HUES64 (cell line): ENCODE data around the gene TAS2R60.
A peak's percentile ranks its signal among the peaks of the same experiment; 100 is the strongest.
"Not testable (repeated sequence)": the region's sequence is repeated elsewhere in the genome, so short reads cannot be mapped to it uniquely, and the experiment has no call there.

ENCODE experiments used
- H3K27ac ChIP-seq: 2 replicates; pipeline ENCODE4 v1.7.0; 2013; ENCODE audit warnings: low read depth, low read length, inconsistent platforms
- H3K27me3 ChIP-seq: 2 replicates; pipeline ENCODE4 v1.6.1; 2013; ENCODE audit warnings: mild to moderate bottlenecking, low read length; ENCODE audit not compliant: insufficient read depth
- H3K36me3 ChIP-seq: 2 replicates; pipeline ENCODE4 v1.6.1; 2013; ENCODE audit warnings: mild to moderate bottlenecking, low read length; ENCODE audit not compliant: insufficient read depth
- H3K4me1 ChIP-seq: 2 replicates; pipeline ENCODE4 v1.6.1; 2013; ENCODE audit warnings: mild to moderate bottlenecking, low read length, moderate library complexity; ENCODE audit not compliant: insufficient read depth
- H3K4me3 ChIP-seq: 2 replicates; pipeline ENCODE4 v1.5.1; 2013; ENCODE audit warnings: mild to moderate bottlenecking, low read length, moderate library complexity
- H3K9ac ChIP-seq: 2 replicates; pipeline ENCODE4 v1.6.1; 2013; ENCODE audit warnings: mild to moderate bottlenecking, low read depth, low read length
- H3K9me3 ChIP-seq: 2 replicates; pipeline ENCODE4 v1.6.1; 2013; ENCODE audit warnings: low read depth, low read length; ENCODE audit not compliant: insufficient read depth
- WGBS: fragments of 150-250, 120-280 bp; methylation state at CpG from one replicate; pipeline ENCODE4 v1.1.7; 2013; ENCODE audit warnings: missing lambda C conversion rate; 5-methylcytosine and 5-hydroxymethylcytosine counted together

TAS2R60 gene

GRCh38 chr7:143401265-143401664 is 42.0 kb upstream of the TAS2R60 start:
- Histone ChIP-seq H3K27me3 (no peaks in the 10 kb centered on the region), H3K9me3 (no peaks in the 10 kb centered on the region), H3K4me1 (peaks cover 15% of the 10 kb centered on the region), H3K4me3 (no peak overlapping the region), H3K27ac (no peak overlapping the region), H3K36me3 (peaks cover 82% of the 10 kb centered on the region), H3K9ac (no peak overlapping the region)
- 97% methylated on average over 12 of the region's 12 CpGs for WGBS

DNA sequence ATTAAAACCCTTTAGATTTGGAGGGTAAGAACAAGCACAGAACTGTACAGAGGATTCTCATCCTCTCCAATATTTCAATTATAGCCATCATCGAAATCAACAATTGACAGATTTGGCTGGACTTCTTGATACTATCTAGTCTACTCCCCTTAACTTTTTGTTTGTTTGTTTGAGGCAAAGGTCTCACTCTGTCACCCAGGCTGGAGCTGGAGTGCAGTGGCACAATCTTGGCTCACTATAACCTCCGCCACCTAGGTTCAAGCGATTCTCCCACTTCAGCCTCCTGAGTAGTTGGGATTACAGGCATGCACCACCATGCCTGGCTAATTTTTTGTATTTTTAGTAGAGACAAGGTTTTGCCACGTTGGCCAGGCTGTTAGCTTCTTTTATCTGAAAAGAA is 41.0 kb upstream of the TAS2R60 start:
- over 99% methylated on average over 4 of the region's 4 CpGs for WGBS
- H3K27me3 ChIP-seq, H3K27ac ChIP-seq, H3K4me3 ChIP-seq, H3K9ac ChIP-seq, H3K9me3 ChIP-seq: not testable (repeated sequence)
- H3K4me1 ChIP-seq = peaks cover 24% of the 10 kb centered on the region
- H3K36me3 ChIP-seq = peaks cover 75% of the 10 kb centered on the region

GRCh38 chr7:143405173-143406001 is 37.9 kb upstream of the TAS2R60 start:
- no peaks in the 10 kb centered on the region for H3K27me3 ChIP-seq
- H3K9ac ChIP-seq = no peak overlapping the region
- H3K36me3 ChIP-seq = peaks cover 44% of the 10 kb centered on the region
- peak overlapping the region; percentile 40; the same call in 1 of the 2 replicates for H3K27ac ChIP-seq
- H3K4me3 ChIP-seq = peak overlapping the region; percentile 25
- peaks cover 41% of the 10 kb centered on the region for H3K4me1 ChIP-seq
- WGBS = 69% methylated on average over 9 of the region's 9 CpGs
- H3K9me3 ChIP-seq = no peaks in the 10 kb centered on the region

- Histone ChIP-seq H3K36me3 (peaks cover 38% of the 10 kb centered on the region), H3K9me3 (no peaks in the 10 kb centered on the region), H3K4me1 (peaks cover 44% of the 10 kb centered on the region), H3K9ac (no peak overlapping the region), H3K27me3 (no peaks in the 10 kb centered on the region), H3K4me3 (peak overlapping the region; percentile 79), H3K27ac (peak overlapping the region; percentile 40; the same call in 1 of the 2 replicates)
- 20% methylated on average over 3 of the region's 3 CpGs for WGBS
Measured at GRCh38 chr7:143406002-143406357, 37.3 kb upstream of the TAS2R60 start.

GRCh38 chr7:143407287-143408251 is 35.7 kb upstream of the TAS2R60 start:
- Histone ChIP-seq H3K27ac (peak overlapping the region; percentile 74), H3K9me3 (no peaks in the 10 kb centered on the region), H3K36me3 (peaks cover 22% of the 10 kb centered on the region), H3K9ac (peak overlapping the region; percentile 82), H3K4me3 (peak overlapping the region; percentile 79), H3K4me1 (peaks cover 59% of the 10 kb centered on the region), H3K27me3 (no peaks in the 10 kb centered on the region)
- 10% methylated on average over 13 of the region's 13 CpGs for whole genome bisulfite sequencing

GRCh38 chr7:143408252-143408685 is 35.0 kb upstream of the TAS2R60 start:
- Histone ChIP-seq H3K9me3 (no peaks in the 10 kb centered on the region), H3K9ac (peak overlapping the region; percentile 82), H3K4me1 (peaks cover 66% of the 10 kb centered on the region), H3K4me3 (peak overlapping the region; percentile 79), H3K27ac (peak overlapping the region; percentile 74), H3K36me3 (peaks cover 18% of the 10 kb centered on the region), H3K27me3 (no peaks in the 10 kb centered on the region)
- under 1% methylated on average over 20 of the region's 20 CpGs for WGBS

GRCh38 chr7:143408686-143409561 is 34.3 kb upstream of the TAS2R60 start, which contains the start of gene EPHA1:
EPHA1 (minus strand) TSS chr7:143408856; CDS start chr7:143408805, 51 bp downstream.
- peak within 1 kb of the TSS; percentile 82 for H3K9ac ChIP-seq
- H3K4me3 ChIP-seq = peak within 1 kb of the TSS; percentile 79
- peaks cover 15% of the 10 kb centered on the region for H3K36me3 ChIP-seq
- peaks cover 69% of the 10 kb centered on the region for H3K4me1 ChIP-seq
- H3K27ac ChIP-seq = peak within 1 kb of the TSS; percentile 74
- no peaks in the 10 kb centered on the region for H3K27me3 ChIP-seq
- WGBS = 6% methylated on average over 39 of the region's 39 CpGs
- no peaks in the 10 kb centered on the region for H3K9me3 ChIP-seq

- 0 out of 2 replicates have a peak, but pooled peaks cover 5% of the 10 kb centered on the region for H3K36me3 ChIP-seq
- H3K9me3 ChIP-seq = no peaks in the 10 kb centered on the region
- 0 out of 2 replicates have a peak overlapping the region, but pooled peaks have one; percentile 5 for H3K4me3 ChIP-seq
- H3K27ac ChIP-seq = peak overlapping the region; percentile 74
- peaks cover 62% of the 10 kb centered on the region for H3K4me1 ChIP-seq
- peak overlapping the region; percentile 31 for H3K9ac ChIP-seq
- no peaks in the 10 kb centered on the region for H3K27me3 ChIP-seq
- 8% methylated on average over 6 of the region's 6 CpGs for WGBS
Measured at GRCh38 chr7:143410521-143411004, 32.7 kb upstream of the TAS2R60 start.

DNA sequence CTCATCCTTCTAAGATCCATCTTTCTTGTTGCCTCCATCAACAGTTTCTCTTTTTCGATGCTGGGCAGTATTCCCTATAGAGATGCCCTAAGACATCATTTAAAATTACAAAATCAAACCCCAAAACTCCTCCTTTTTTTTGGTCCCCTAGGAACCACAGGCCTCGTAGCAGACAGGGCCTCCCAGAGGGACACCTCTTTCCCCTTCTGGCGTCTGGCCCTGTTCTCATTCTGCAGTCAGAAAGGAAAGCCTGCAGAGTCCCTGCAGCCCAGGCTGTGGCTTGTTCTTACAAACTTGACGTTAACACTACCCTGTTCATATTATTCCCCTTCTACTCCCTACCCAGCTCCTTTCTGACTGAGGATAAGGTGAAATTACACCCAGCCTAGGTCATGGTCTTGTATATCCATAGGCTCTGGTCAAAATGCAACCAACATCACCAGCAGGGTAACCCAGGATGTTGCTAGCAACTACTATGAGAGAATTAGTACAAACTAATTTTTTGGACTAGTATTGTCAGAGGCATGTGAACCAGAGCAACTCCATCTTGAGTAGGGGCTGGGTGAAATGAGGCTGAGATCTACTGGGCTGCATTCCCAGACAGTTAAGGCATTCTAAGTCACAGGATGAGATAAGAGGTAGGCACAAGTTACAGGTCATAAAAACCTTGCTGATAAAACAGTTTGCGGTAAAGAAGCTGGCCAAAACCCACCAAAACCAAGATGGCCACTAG is 31.1 kb upstream of the TAS2R60 start:
- no peak overlapping the region for H3K27ac ChIP-seq
- H3K36me3 ChIP-seq = no peaks in the 10 kb centered on the region
- H3K27me3 ChIP-seq = no peaks in the 10 kb centered on the region
- WGBS = 88% methylated on average over 5 of the region's 5 CpGs
- no peak overlapping the region for H3K9ac ChIP-seq
- no peaks in the 10 kb centered on the region for H3K9me3 ChIP-seq
- no peak overlapping the region for H3K4me3 ChIP-seq
- peaks cover 51% of the 10 kb centered on the region for H3K4me1 ChIP-seq

- Histone ChIP-seq H3K4me1 (peaks cover 54% of the 10 kb centered on the region), H3K9ac (no peak overlapping the region), H3K27me3 (no peaks in the 10 kb centered on the region), H3K27ac (0 out of 2 replicates have a peak overlapping the region, but pooled peaks have one; percentile 24), H3K36me3 (no peaks in the 10 kb centered on the region), H3K9me3 (no peaks in the 10 kb centered on the region), H3K4me3 (no peak overlapping the region)
- WGBS = 88% methylated on average over 8 of the region's 8 CpGs
Measured at GRCh38 chr7:143413123-143413522, 30.1 kb upstream of the TAS2R60 start.
